ENCODE measurements around the gene ZNF526.

DNA sequence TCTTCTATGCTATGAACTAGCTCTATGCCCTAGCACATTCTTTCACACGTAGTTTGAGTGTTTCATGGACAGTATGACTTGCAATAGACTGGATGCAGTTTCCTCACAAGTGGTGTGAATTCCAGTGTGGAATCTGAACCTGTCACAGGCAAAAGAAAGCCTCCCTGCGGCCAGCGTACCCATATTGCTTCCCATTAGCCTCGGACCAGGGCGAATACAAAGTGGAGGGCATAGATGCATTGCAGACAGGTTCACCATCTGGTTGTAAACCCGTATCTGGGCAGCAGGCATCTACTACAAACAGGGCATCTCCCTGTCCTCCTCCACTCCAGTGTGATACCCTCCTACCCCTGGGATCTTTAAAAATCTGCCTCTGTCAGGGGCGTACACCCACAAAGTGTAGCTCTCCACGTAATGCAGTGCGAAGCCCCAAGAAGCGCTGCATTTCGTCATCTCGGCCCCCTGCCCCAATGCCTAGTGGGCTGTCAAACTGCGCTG lies 47.6 kb downstream of the ZNF526 start:
- no peak for TF ChIP-seq TSHZ2 (CRISPR knock-in tag; IDR thresholded peaks at IDR 0.05)
- TF ChIP-seq, protein P1, sequence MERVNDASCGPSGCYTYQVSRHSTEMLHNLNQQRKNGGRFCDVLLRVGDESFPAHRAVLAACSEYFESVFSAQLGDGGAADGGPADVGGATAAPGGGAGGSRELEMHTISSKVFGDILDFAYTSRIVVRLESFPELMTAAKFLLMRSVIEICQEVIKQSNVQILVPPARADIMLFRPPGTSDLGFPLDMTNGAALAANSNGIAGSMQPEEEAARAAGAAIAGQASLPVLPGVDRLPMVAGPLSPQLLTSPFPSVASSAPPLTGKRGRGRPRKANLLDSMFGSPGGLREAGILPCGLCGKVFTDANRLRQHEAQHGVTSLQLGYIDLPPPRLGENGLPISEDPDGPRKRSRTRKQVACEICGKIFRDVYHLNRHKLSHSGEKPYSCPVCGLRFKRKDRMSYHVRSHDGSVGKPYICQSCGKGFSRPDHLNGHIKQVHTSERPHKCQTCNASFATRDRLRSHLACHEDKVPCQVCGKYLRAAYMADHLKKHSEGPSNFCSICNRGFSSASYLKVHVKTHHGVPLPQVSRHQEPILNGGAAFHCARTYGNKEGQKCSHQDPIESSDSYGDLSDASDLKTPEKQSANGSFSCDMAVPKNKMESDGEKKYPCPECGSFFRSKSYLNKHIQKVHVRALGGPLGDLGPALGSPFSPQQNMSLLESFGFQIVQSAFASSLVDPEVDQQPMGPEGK (CRISPR knock-in tag; IDR thresholded peaks at IDR 0.05; ENCODE audit: borderline replicate concordance): no peak
- TF ChIP-seq CSRNP3 (CRISPR knock-in tag; IDR thresholded peaks at IDR 0.05): no peak
- TF ChIP-seq ISL1 (CRISPR knock-in tag; IDR thresholded peaks at IDR 0.05): no peak
- no peak for TF ChIP-seq GLIS3 (CRISPR knock-in tag; IDR thresholded peaks at IDR 0.05)
- TF ChIP-seq ZNF70 (CRISPR knock-in tag; IDR thresholded peaks at IDR 0.05): no peak
- TF ChIP-seq CREB5 (CRISPR knock-in tag; IDR thresholded peaks at IDR 0.05; ENCODE audit: low read depth): no peak
- no peak; the same call in 1 of the 2 replicates for TF ChIP-seq ZFP3 (CRISPR knock-in tag; IDR thresholded peaks at IDR 0.05)
- TF ChIP-seq RARB (CRISPR knock-in tag; IDR thresholded peaks at IDR 0.05): no peak

Data from SK-N-SH treated with all-trans-retinoic acid at 6 μM for 48 hours (cell line).